B cell (primary cell): ENCODE measurements around the gene PLEKHO2. TPM values are rescaled to one million over a fixed set of nuclear protein-coding genes. Genes with fewer than 3 reads are reported as not detected.

Experiments used
- ATAC-seq: fragments of 200-7000 bp; cut with Tn5 transposase; one replicate; pipeline ENCODE4 v1.10.0; 2021; ENCODE audit warnings: low read depth, mild to moderate bottlenecking, moderate number of reproducible peaks, moderate library complexity
- CTCF ChIA-PET: fragments of 350-600 bp; sonication (Branson Sonifier 250); formaldehyde crosslinking; loops from one replicate; lab custom pipeline; 2021; ENCODE audit warnings: antibody characterized with exemption, inconsistent platforms; lab: Charles Lee
- POLR2A ChIA-PET: fragments of 350-600 bp; sonication (Branson Sonifier 250); formaldehyde crosslinking; loops from one replicate; lab custom pipeline; 2021; ENCODE audit warnings: antibody characterized with exemption; lab: Charles Lee
- DNase-seq: peaks from one replicate; pipeline ENCODE4 v3.0.0; 2013
- H2AFZ ChIP-seq: 2 replicates; pipeline ENCODE4 v1.6.1; 2012; ENCODE audit warnings: mild to moderate bottlenecking, low read depth, low read length; ENCODE audit not compliant: insufficient read depth, poor library complexity, severe bottlenecking
- H3K27ac ChIP-seq, 2 donors: 1 replicate in 1 of 2; 2 replicates in 1 of 2; pipeline ENCODE4 v1.5.1; 2012 to 2013; ENCODE audit warnings: low read length in 2 of 2, mild to moderate bottlenecking in 2 of 2, moderate library complexity in 1 of 2
- H3K27me3 ChIP-seq, 4 experiments: fragments of 200-600 bp in 1 of 4; sonication (generic) in 1 of 4; replicated peaks in 1 of 4; 1 replicate in 2 of 4; 2 replicates in 2 of 4; pipeline versions ENCODE4 v1.6.1 to v1.7.0; 2013 to 2016; ENCODE audit warnings: low read length in 3 of 4, mild to moderate bottlenecking in 2 of 4, mixed read lengths in 1 of 4, moderate library complexity in 1 of 4; ENCODE audit not compliant: insufficient read depth in 4 of 4, control insufficient read depth in 3 of 4; ENCODE audit errors: control extremely low read depth in 1 of 4
- H3K36me3 ChIP-seq, 2 experiments: replicated peaks in 1 of 2; 1 replicate in 1 of 2; 2 replicates in 1 of 2; pipeline versions ENCODE4 v1.6.1 to v1.7.1; 2013; ENCODE audit warnings: low read length in 1 of 2; ENCODE audit not compliant: insufficient read depth in 2 of 2, control insufficient read depth in 1 of 2; ENCODE audit errors: control extremely low read depth in 1 of 2, extremely low read depth in 1 of 2
- H3K4me1 ChIP-seq, 2 donors: fragments of 200-600 bp in 1 of 2; sonication (generic) in 1 of 2; 1 replicate in 1 of 2; 2 replicates in 1 of 2; pipeline versions ENCODE4 v1.5.1 to v1.6.1; 2013 to 2017; ENCODE audit warnings: low read length in 2 of 2; ENCODE audit not compliant: control insufficient read depth in 2 of 2, insufficient read depth in 2 of 2
- H3K4me2 ChIP-seq: replicated peaks from 2 replicates; pipeline ENCODE3; 2012; ENCODE audit warnings: mild to moderate bottlenecking, low read depth, low read length; ENCODE audit not compliant: poor library complexity, severe bottlenecking
- H3K4me3 ChIP-seq, 5 experiments: fragments of 200-600 bp in 1 of 5; sonication (generic) in 1 of 5; 1 replicate in 3 of 5; 2 replicates in 2 of 5; pipeline versions ENCODE4 v1.5.1 to v1.7.0; 2011 to 2016; ENCODE audit warnings: low read length in 4 of 5, mild to moderate bottlenecking in 4 of 5, low read depth in 2 of 5, control low read depth in 1 of 5, moderate library complexity in 1 of 5; ENCODE audit not compliant: insufficient read depth in 1 of 5; ENCODE audit errors: control extremely low read depth in 1 of 5, extremely low read depth in 1 of 5
- H3K79me2 ChIP-seq: fragments of 200-600 bp; sonication (generic); one replicate; pipeline ENCODE4 v1.6.0; 2016; ENCODE audit warnings: low read length; ENCODE audit not compliant: control insufficient read depth, insufficient read depth
- H3K9ac ChIP-seq: fragments of 200-600 bp; sonication (generic); 2 replicates; pipeline ENCODE4 v1.6.1; 2017; ENCODE audit warnings: mild to moderate bottlenecking, low read length, moderate library complexity
- H3K9me3 ChIP-seq, 3 donors: one replicate each; pipeline versions ENCODE4 v1.6.1 to v1.7.1; 2013; ENCODE audit warnings: low read length in 2 of 3; ENCODE audit not compliant: control insufficient read depth in 2 of 3, insufficient read depth in 1 of 3; ENCODE audit errors: control extremely low read depth in 1 of 3
- H4K20me1 ChIP-seq: 2 replicates; pipeline ENCODE4 v1.6.0; 2012; ENCODE audit warnings: mild to moderate bottlenecking, low read length; ENCODE audit not compliant: insufficient read depth, control insufficient read depth, poor library complexity, severe bottlenecking
- H3K27ac Mint-ChIP-seq: one replicate; pipeline ENCODE4 v1.8.0; 2021; ENCODE audit warnings: mixed read lengths
- H3K27me3 Mint-ChIP-seq: one replicate; pipeline ENCODE4 v1.8.0; 2021; ENCODE audit warnings: mixed read lengths
- H3K4me1 Mint-ChIP-seq: one replicate; pipeline ENCODE4 v1.8.0; 2021; ENCODE audit warnings: mixed read lengths
- H3K4me3 Mint-ChIP-seq: one replicate; pipeline ENCODE4 v1.8.0; 2021; ENCODE audit warnings: mixed read lengths
- H3K9me3 Mint-ChIP-seq: one replicate; pipeline ENCODE4 v1.8.0; 2022; ENCODE audit warnings: mixed read lengths; ENCODE audit not compliant: insufficient read depth
- CTCF ChIP-seq: fragments of 200-600 bp; IDR thresholded peaks from one replicate; pipeline ENCODE4 v1.8.0; 2022; ENCODE audit warnings: antibody characterized with exemption, mild to moderate bottlenecking
- EZH2 ChIP-seq: IDR thresholded peaks from 2 replicates; pipeline ENCODE4 v1.6.1; 2012; ENCODE audit warnings: borderline replicate concordance, low read depth, mild to moderate bottlenecking, moderate library complexity, low read length; ENCODE audit not compliant: insufficient read depth, poor library complexity, severe bottlenecking
- WGBS: methylation state at CpG from one replicate; pipeline ENCODE4 v1.1.5; 2013; ENCODE audit warnings: missing lambda C conversion rate; ENCODE audit not compliant: insufficient coverage; 5-methylcytosine and 5-hydroxymethylcytosine counted together
- intact Hi-C: fragments of 100-400 bp; cut with micrococcal nuclease; formaldehyde crosslinking; loops from one replicate; pipeline ENCODE4 v1.10.0; 2022
- polyA plus RNA-seq: library from polyadenylated mRNA; depleted of rRNA; stranded (reverse); fragments of >200 nt; gene quantifications from 2 replicates; pipeline ENCODE4 v1.2.3, GENCODE V29; 2012
- total RNA-seq, 2 donors: library from RNA; stranded (reverse); fragments of 120-200 nt in 1 of 2; gene quantifications; 1 replicate in 1 of 2; 2 replicates in 1 of 2; pipeline versions ENCODE4 v1.2.3 to v1.2.4, GENCODE V29; 2013 to 2022

Gene PLEKHO2
- total and polyA plus RNA-seq, 2 donors (not counting 1 experiment from before 2014, with no cell fraction given), result 13.7 to 23.1 TPM

DNA sequence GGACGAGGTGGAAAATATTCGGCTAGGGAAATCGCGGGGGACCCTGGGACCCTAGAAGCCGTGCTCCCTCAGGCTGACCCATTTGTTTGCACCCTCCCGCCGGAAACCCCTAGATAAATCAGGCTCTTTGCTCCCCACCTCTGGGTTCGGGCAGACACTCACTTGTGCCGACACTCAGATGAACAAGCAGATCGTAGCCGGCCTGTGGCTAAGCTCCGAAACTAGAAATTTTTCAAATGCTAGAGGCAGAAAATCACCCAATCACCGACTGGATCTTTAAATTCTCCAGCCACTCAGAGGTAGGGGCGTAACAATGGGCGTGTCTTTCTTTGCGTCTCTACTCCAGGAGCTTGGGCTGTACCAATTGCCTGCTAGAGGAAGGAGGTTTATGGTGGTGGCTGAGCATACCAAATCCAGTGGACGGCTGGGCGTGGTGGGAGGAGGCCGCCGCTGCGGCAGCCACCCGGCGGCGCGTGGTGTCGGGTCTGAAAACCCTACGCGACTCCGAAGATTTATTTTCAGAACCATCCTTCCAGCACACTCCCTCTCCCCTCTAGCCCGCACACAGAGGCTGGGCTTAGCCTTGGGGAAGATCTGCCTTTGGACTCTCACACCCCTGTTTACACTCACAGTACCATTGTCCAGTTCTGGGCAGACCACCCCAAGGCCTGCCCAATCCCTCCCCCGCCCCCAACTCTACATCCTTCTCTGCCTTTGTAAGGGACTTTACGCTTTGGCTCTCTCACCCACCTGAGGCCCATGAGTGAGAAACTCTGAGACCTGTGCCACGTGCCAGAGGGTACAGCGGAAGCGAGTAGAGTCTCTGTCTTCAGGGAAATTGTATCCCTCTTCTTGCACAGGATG is 16.1 kb upstream of the PLEKHO2 start, which contains the start of gene PIF1:
Gene PIF1, minus strand, starts transcription at position 217 of the 864 bp plus-strand sequence. CDS start 1,312 bp downstream, outside the sequence.
- peak within 1 kb of the TSS; percentile 89 for H3K27ac Mint-ChIP-seq
- Histone ChIP-seq H3K27me3 (peaks cover 0 to 14% (median 2%) of the 10 kb centered on the region in 4 experiments), H3K27ac (peak within 1 kb of the TSS; percentile 31 to 73), H3K9ac (peak within 1 kb of the TSS; percentile 63), H3K79me2 (peaks cover 5% of the 10 kb centered on the region), H4K20me1 (no peaks in the 10 kb centered on the region), H3K4me3 (peak within 1 kb of the TSS; percentile 42 to 73 (median 56)), H3K4me2 (peak within 1 kb of the TSS; percentile 98), H2AFZ (peak within 1 kb of the TSS; percentile 89), H3K4me1 (peaks cover 22 to 33% of the 10 kb centered on the region in 2 donors), H3K9me3 (no peaks in the 10 kb centered on the region), H3K36me3 (no peaks in the 10 kb centered on the region)
- ATAC-seq (peak; percentile 95), DNase-seq (peak; percentile 94)
- intact Hi-C loops, result loop anchor here (1.0 to 5.0 kb wide), 4 partner anchors 10 to 167 kb away; partner anchors contain the start of gene PLEKHO2
- CTCF ChIA-PET, result interaction anchor here (0.7 to 2.3 kb wide), 7 partner anchors 10 to 732 kb away, joined by 3 to 17 read pairs (median 3); partner anchors contain the start of genes CIAO2A and PLEKHO2
- no peak for TF ChIP-seq CTCF
- TF ChIP-seq EZH2, result no peak
- peak within 1 kb of the TSS; percentile 91 for H3K4me3 Mint-ChIP-seq
- under 1% methylated on average over 27 of the region's 35 CpGs for WGBS
- H3K4me1 Mint-ChIP-seq, result peaks cover 31% of the 10 kb centered on the region
- no peaks in the 10 kb centered on the region for H3K9me3 Mint-ChIP-seq
- H3K27me3 Mint-ChIP-seq, result no peaks in the 10 kb centered on the region
- POLR2A ChIA-PET, result interaction anchor here (0.7 to 1.2 kb wide), 6 partner anchors 10 to 732 kb away, joined by 3 to 13 read pairs (median 4); partner anchors contain the start of gene CIAO2A
